NCI-H345 treated with DMSO at 0.1 percent for 48 hours (cell line): ENCODE data around the gene ACAT1.
"Not testable (repeated sequence)": the region's sequence is repeated elsewhere in the genome, so short reads cannot be mapped to it uniquely, and the experiment has no call there.

Experiments used
- DNase-seq: peaks from one replicate; lab custom pipeline; 2025; ENCODE audit not compliant: unreplicated experiment; lab: John Stamatoyannopoulos, UW

Gene ACAT1

GRCh38 chr11:108144615-108145014, 23.2 kb downstream of the ACAT1 start:
- DNase-seq, result no peak

- DNase-seq, result no peak
Observed at GRCh38 chr11:108147150-108147549, 25.8 kb downstream of the ACAT1 start.

- DNase-seq, result no peak
Observed at GRCh38 chr11:108148556-108148955, 27.2 kb downstream of the ACAT1 start.

GRCh38 chr11:108154591-108154990, 33.2 kb downstream of the ACAT1 start:
- DNase-seq, result no peak

- no peak for DNase-seq
Observed at GRCh38 chr11:108160970-108161566, 39.7 kb downstream of the ACAT1 start.

GRCh38 chr11:108162878-108163277, 41.5 kb downstream of the ACAT1 start:
- DNase-seq, result not testable (repeated sequence)

GRCh38 chr11:108167624-108168023, 46.3 kb downstream of the ACAT1 start:
- DNase-seq, result no peak

- DNase-seq, result no peak
Observed at GRCh38 chr11:108170184-108170583, 48.8 kb downstream of the ACAT1 start.

GRCh38 chr11:108177570-108177969, 56.2 kb downstream of the ACAT1 start:
- DNase-seq, result no peak

GRCh38 chr11:108193725-108194124, 72.4 kb downstream of the ACAT1 start:
- DNase-seq, result no peak

GRCh38 chr11:108196901-108197300, 75.5 kb downstream of the ACAT1 start:
- DNase-seq, result no peak
